Mesenchymal stem cell (in vitro differentiated cells and primary cell): ENCODE measurements around the gene CXCR1.

ENCODE experiments used
- DNase-seq: peaks from one replicate; pipeline ENCODE4 v3.0.0-alpha.2; 2013
- H2AFZ ChIP-seq: one replicate; pipeline ENCODE4 v1.6.1; 2013; ENCODE audit warnings: low read depth, mild to moderate bottlenecking, control low read depth, inconsistent platforms, low read length, moderate library complexity
- H2AK5ac ChIP-seq: 2 replicates; pipeline ENCODE4 v1.6.1; 2013; ENCODE audit warnings: low read length, moderate library complexity, mild to moderate bottlenecking, inconsistent platforms; ENCODE audit not compliant: severe bottlenecking
- H2BK120ac ChIP-seq: one replicate; pipeline ENCODE4 v1.6.1; 2013; ENCODE audit warnings: low read depth, mild to moderate bottlenecking, inconsistent platforms, low read length, moderate library complexity
- H2BK12ac ChIP-seq, 2 experiments: one replicate each; pipeline ENCODE4 v1.6.1; 2013; ENCODE audit warnings: inconsistent platforms in 2 of 2, low read length in 2 of 2, mild to moderate bottlenecking in 2 of 2, moderate library complexity in 2 of 2, control low read depth in 1 of 2
- H2BK15ac ChIP-seq: one replicate; pipeline ENCODE4 v1.6.1; 2013; ENCODE audit warnings: mild to moderate bottlenecking, low read depth, inconsistent platforms; ENCODE audit not compliant: poor library complexity, severe bottlenecking
- H2BK5ac ChIP-seq: 2 replicates; pipeline ENCODE4 v1.6.1; 2013; ENCODE audit warnings: low read depth, mild to moderate bottlenecking, low read length, control low read depth, inconsistent platforms; ENCODE audit not compliant: poor library complexity, severe bottlenecking
- H3K14ac ChIP-seq, 2 experiments: one replicate each; pipeline ENCODE4 v1.6.1; 2013; ENCODE audit warnings: inconsistent platforms in 2 of 2, low read length in 2 of 2, control low read depth in 1 of 2, mild to moderate bottlenecking in 1 of 2, moderate library complexity in 1 of 2
- H3K18ac ChIP-seq, 2 experiments: one replicate each; pipeline ENCODE4 v1.6.1; 2013; ENCODE audit warnings: inconsistent platforms in 2 of 2, low read length in 2 of 2, control low read depth in 1 of 2, low read depth in 1 of 2, mild to moderate bottlenecking in 1 of 2
- H3K23ac ChIP-seq, 2 experiments: one replicate each; pipeline ENCODE4 v1.6.1; 2013; ENCODE audit warnings: inconsistent platforms in 2 of 2, low read length in 2 of 2, mild to moderate bottlenecking in 2 of 2, moderate library complexity in 2 of 2, control low read depth in 1 of 2
- H3K27ac ChIP-seq: 2 replicates; pipeline ENCODE4 v1.5.1; 2013; ENCODE audit warnings: mild to moderate bottlenecking, moderate library complexity, low read length, control low read depth, inconsistent platforms; ENCODE audit not compliant: poor library complexity, severe bottlenecking
- H3K27me3 ChIP-seq, 2 experiments: 2 replicates each; pipeline versions ENCODE4 v1.6.1 to v1.7.0; 2013; ENCODE audit warnings: low read length in 2 of 2, mild to moderate bottlenecking in 2 of 2, moderate library complexity in 2 of 2, control low read depth in 1 of 2, inconsistent platforms in 1 of 2; ENCODE audit not compliant: control insufficient read depth in 1 of 2, insufficient read depth in 1 of 2
- H3K36me3 ChIP-seq, 2 experiments: 2 replicates each; pipeline versions ENCODE4 v1.6.1 to v1.7.0; 2013; ENCODE audit warnings: low read length in 2 of 2, control low read depth in 1 of 2, inconsistent platforms in 1 of 2, low read depth in 1 of 2, mild to moderate bottlenecking in 1 of 2; ENCODE audit not compliant: insufficient read depth in 2 of 2, control insufficient read depth in 1 of 2
- H3K4ac ChIP-seq, 2 experiments: one replicate each; pipeline ENCODE4 v1.6.1; 2013; ENCODE audit warnings: inconsistent platforms in 2 of 2, low read length in 2 of 2, mild to moderate bottlenecking in 2 of 2, moderate library complexity in 2 of 2, control low read depth in 1 of 2, low read depth in 1 of 2
- H3K4me1 ChIP-seq: 2 replicates; pipeline ENCODE4 v1.6.1; 2013; ENCODE audit warnings: low read depth, low read length, control low read depth; ENCODE audit not compliant: control insufficient read depth, insufficient read depth
- H3K4me2 ChIP-seq: 2 replicates; pipeline ENCODE4 v1.6.1; 2013; ENCODE audit warnings: low read length, mild to moderate bottlenecking, inconsistent platforms; ENCODE audit not compliant: poor library complexity, severe bottlenecking
- H3K4me3 ChIP-seq, 2 experiments: 2 replicates each; pipeline versions ENCODE4 v1.5.1 to v1.7.0; 2013; ENCODE audit warnings: low read length in 2 of 2, mild to moderate bottlenecking in 2 of 2, control low read depth in 1 of 2, low read depth in 1 of 2; ENCODE audit not compliant: insufficient read depth in 1 of 2
- H3K79me1 ChIP-seq: replicated peaks from 2 replicates; pipeline ENCODE4 v1.6.1; 2013; ENCODE audit warnings: mild to moderate bottlenecking, control low read depth, low read length, inconsistent platforms; ENCODE audit not compliant: poor library complexity, severe bottlenecking
- H3K9ac ChIP-seq: 2 replicates; pipeline ENCODE4 v1.7.0; 2013; ENCODE audit warnings: mild to moderate bottlenecking, low read length, moderate library complexity
- H3K9me3 ChIP-seq: 2 replicates; pipeline ENCODE4 v1.7.0; 2013; ENCODE audit warnings: mild to moderate bottlenecking, low read length; ENCODE audit not compliant: control insufficient read depth
- H4K8ac ChIP-seq: one replicate; pipeline ENCODE4 v1.6.1; 2013; ENCODE audit warnings: inconsistent platforms, mild to moderate bottlenecking, low read length, moderate library complexity
- H4K91ac ChIP-seq: one replicate; pipeline ENCODE4 v1.6.1; 2013; ENCODE audit warnings: mild to moderate bottlenecking, low read length, inconsistent platforms
- WGBS: methylation state at CpG from one replicate; pipeline ENCODE4 v1.1.7; 2013; ENCODE audit warnings: mixed read lengths; 5-methylcytosine and 5-hydroxymethylcytosine counted together

The CXCR1 gene

GRCh38 chr2:218192902-218193430 is 26.2 kb upstream of the CXCR1 start:
- Histone ChIP-seq H3K4me1 (no peaks in the 10 kb centered on the region), H3K4me2 (no peak overlapping the region), H3K23ac (no peak overlapping the region), H3K4me3 (no peak overlapping the region), H3K27me3 (no peaks in the 10 kb centered on the region), H3K18ac (no peak overlapping the region), H3K9me3 (no peaks in the 10 kb centered on the region), H3K4ac (no peak overlapping the region), H3K14ac (no peak overlapping the region), H2AFZ (no peak overlapping the region), H2BK12ac (no peak overlapping the region), H2BK5ac (no peak overlapping the region), H3K27ac (no peak overlapping the region), H2BK120ac (no peak overlapping the region), H2AK5ac (no peak overlapping the region), H4K91ac (no peak overlapping the region), H3K79me1 (no peaks in the 10 kb centered on the region), H2BK15ac (no peak overlapping the region), H3K36me3 (no peaks in the 10 kb centered on the region), H4K8ac (no peak overlapping the region), H3K9ac (no peak overlapping the region)
- WGBS: 68% methylated on average over 3 of the region's 3 CpGs
- DNase-seq: no peak

GRCh38 chr2:218188528-218188927 is 21.8 kb upstream of the CXCR1 start:
- Histone ChIP-seq H3K4me2 (no peak overlapping the region), H3K27me3 (peaks cover 0 to 10% of the 10 kb centered on the region in 2 experiments), H2AFZ (no peak overlapping the region), H3K79me1 (no peaks in the 10 kb centered on the region), H3K4me3 (no peak overlapping the region), H3K4ac (no peak overlapping the region), H3K14ac (no peak overlapping the region), H3K36me3 (no peaks in the 10 kb centered on the region), H4K8ac (no peak overlapping the region), H3K18ac (no peak overlapping the region), H3K27ac (no peak overlapping the region), H4K91ac (no peak overlapping the region), H2BK120ac (no peak overlapping the region), H2BK12ac (no peak overlapping the region), H3K4me1 (no peaks in the 10 kb centered on the region), H2BK5ac (no peak overlapping the region), H3K9ac (no peak overlapping the region), H2BK15ac (no peak overlapping the region), H2AK5ac (no peak overlapping the region), H3K23ac (no peak overlapping the region), H3K9me3 (no peaks in the 10 kb centered on the region)
- WGBS: 95% methylated on average over 2 of the region's 2 CpGs
- no peak for DNase-seq

GRCh38 chr2:218187296-218188015 is 20.7 kb upstream of the CXCR1 start:
- Histone ChIP-seq H2AFZ (no peak overlapping the region), H2BK5ac (no peak overlapping the region), H2BK120ac (no peak overlapping the region), H2BK12ac (no peak overlapping the region), H3K9me3 (no peaks in the 10 kb centered on the region), H3K9ac (no peak overlapping the region), H2AK5ac (no peak overlapping the region), H4K8ac (no peak overlapping the region), H3K27ac (no peak overlapping the region), H3K4me2 (no peak overlapping the region), H3K79me1 (no peaks in the 10 kb centered on the region), H3K4me3 (no peak overlapping the region), H2BK15ac (no peak overlapping the region), H3K4me1 (no peaks in the 10 kb centered on the region), H3K18ac (no peak overlapping the region), H3K14ac (no peak overlapping the region), H3K27me3 (peaks cover 0 to 14% of the 10 kb centered on the region in 2 experiments), H4K91ac (no peak overlapping the region), H3K4ac (no peak overlapping the region), H3K36me3 (no peaks in the 10 kb centered on the region), H3K23ac (no peak overlapping the region)
- no peak for DNase-seq
- WGBS: 92% methylated on average over 4 of the region's 4 CpGs

DNA sequence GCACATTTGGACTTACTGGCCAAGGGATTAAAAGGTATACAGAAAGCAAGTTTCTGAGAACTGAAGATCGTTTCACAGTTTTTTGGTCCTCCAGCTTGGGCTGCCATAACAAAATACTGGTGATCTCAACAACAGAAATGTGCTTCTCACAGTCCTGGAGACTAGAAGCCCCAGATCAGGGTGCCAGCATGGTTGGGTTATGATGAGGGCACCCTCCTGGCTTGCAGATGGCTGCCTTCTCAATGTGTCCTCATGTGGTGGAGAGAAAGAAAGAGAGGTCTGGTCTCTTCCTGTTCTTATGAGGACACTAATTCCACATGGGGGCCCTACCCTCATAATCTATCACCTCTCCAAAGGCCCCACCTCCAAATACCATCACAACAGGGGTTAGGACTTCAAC is 20.1 kb upstream of the CXCR1 start:
- no peak overlapping the region for H4K8ac ChIP-seq
- no peak overlapping the region for H3K18ac ChIP-seq
- H3K4ac ChIP-seq: no peak overlapping the region
- H3K4me3 ChIP-seq: no peak overlapping the region
- H3K79me1 ChIP-seq: no peaks in the 10 kb centered on the region
- no peaks in the 10 kb centered on the region for H3K9me3 ChIP-seq
- no peak overlapping the region for H2BK120ac ChIP-seq
- H3K27ac ChIP-seq: no peak overlapping the region
- H4K91ac ChIP-seq: no peak overlapping the region
- WGBS: 79% methylated on average over 1 of the region's 1 CpG
- no peak overlapping the region for H3K14ac ChIP-seq
- no peak overlapping the region for H2BK5ac ChIP-seq
- H2BK12ac ChIP-seq: no peak overlapping the region
- no peaks in the 10 kb centered on the region for H3K36me3 ChIP-seq
- no peaks in the 10 kb centered on the region for H3K4me1 ChIP-seq
- no peak for DNase-seq
- H3K9ac ChIP-seq: peak overlapping the region; percentile 53
- no peak overlapping the region for H3K4me2 ChIP-seq
- H2BK15ac ChIP-seq: no peak overlapping the region
- H2AK5ac ChIP-seq: no peak overlapping the region
- no peak overlapping the region for H2AFZ ChIP-seq
- H3K23ac ChIP-seq: no peak overlapping the region
- peaks cover 0 to 17% of the 10 kb centered on the region in 2 experiments for H3K27me3 ChIP-seq
